Gastroesophageal sphincter (tissue), 4 donors: ENCODE data around the gene TANGO6. TPM values are rescaled to one million over a fixed set of nuclear protein-coding genes. Genes with fewer than 3 reads are reported as not detected.
"Not testable (repeated sequence)": the region's sequence is repeated elsewhere in the genome, so short reads cannot be mapped to it uniquely, and the experiment has no call there.

Experiments
- ATAC-seq: fragments of 150-250 bp; one replicate; pipeline ENCODE4 v1.9.1; 2016; ENCODE audit warnings: mild to moderate bottlenecking, moderate library complexity
- H3K27ac ChIP-seq, 4 donors: fragments of 200-600 bp; sonication (generic) in 3 of 4; 1 replicate in 3 of 4; 2 replicates in 1 of 4; pipeline ENCODE4 v1.5.1; 2016 to 2019
- H3K27me3 ChIP-seq: fragments of 200-600 bp; sonication (generic); one replicate; pipeline ENCODE4 v1.5.1; 2019
- H3K36me3 ChIP-seq, 2 donors: fragments of 200-600 bp; sonication (generic); one replicate each; pipeline ENCODE4 v1.5.1; 2019; ENCODE audit warnings: control low read depth in 1 of 2
- H3K4me1 ChIP-seq, 3 donors: fragments of 200-600 bp; sonication (generic); 1 replicate in 2 of 3; 2 replicates in 1 of 3; pipeline ENCODE4 v1.5.1; 2016 to 2019; ENCODE audit warnings: control low read depth in 2 of 3
- H3K4me3 ChIP-seq, 2 donors: fragments of 200-600 bp; sonication (generic); one replicate each; pipeline ENCODE4 v1.5.1; 2019; ENCODE audit warnings: mild to moderate bottlenecking in 1 of 2, moderate library complexity in 1 of 2
- H3K9me3 ChIP-seq, 3 donors: fragments of 200-600 bp; sonication (generic); one replicate each; pipeline ENCODE4 v1.5.1; 2017 to 2019; ENCODE audit warnings: control low read depth in 2 of 3
- EP300 ChIP-seq: sonication (generic); formaldehyde crosslinking; IDR thresholded peaks from one replicate; pipeline ENCODE4 v1.6.1; 2017; ENCODE audit warnings: antibody characterized with exemption, mild to moderate bottlenecking
- POLR2A ChIP-seq, 2 donors: fragments of 450-650 bp; IDR thresholded peaks; one replicate each; pipeline ENCODE4 v1.6.1; 2017; ENCODE audit warnings: antibody characterized with exemption in 2 of 2, mild to moderate bottlenecking in 2 of 2, moderate library complexity in 1 of 2
- POLR2AphosphoS5 ChIP-seq: sonication (generic); formaldehyde crosslinking; IDR thresholded peaks from one replicate; pipeline ENCODE4 v1.6.1; 2017; ENCODE audit warnings: antibody characterized with exemption
- WGBS, 2 donors: methylation state at CpG; one replicate each; pipeline ENCODE4 v1.1.5; 2018; ENCODE audit warnings: low coverage in 1 of 2; 5-methylcytosine and 5-hydroxymethylcytosine counted together
- total RNA-seq, 4 donors: library from RNA; depleted of rRNA; stranded (reverse); fragments of >200 nt; gene quantifications; one replicate each; pipeline ENCODE4 v1.1.0, GENCODE V29; 2016
- TF ChIP-seq, protein P1 (sequence below), 4 experiments: fragments of 200-600 bp in 2 of 4; fragments of 450-650 bp in 2 of 4; sonication (generic) in 1 of 4; IDR thresholded peaks; one replicate each; pipeline ENCODE4 v1.5.1; 2017 to 2019; ENCODE audit warnings: antibody characterized with exemption in 4 of 4, mild to moderate bottlenecking in 2 of 4, moderate library complexity in 2 of 4

Gene TANGO6
- total RNA-seq, 4 donors from 2014 or later, result 19.5 to 29.7 (median 21.0) TPM

DNA sequence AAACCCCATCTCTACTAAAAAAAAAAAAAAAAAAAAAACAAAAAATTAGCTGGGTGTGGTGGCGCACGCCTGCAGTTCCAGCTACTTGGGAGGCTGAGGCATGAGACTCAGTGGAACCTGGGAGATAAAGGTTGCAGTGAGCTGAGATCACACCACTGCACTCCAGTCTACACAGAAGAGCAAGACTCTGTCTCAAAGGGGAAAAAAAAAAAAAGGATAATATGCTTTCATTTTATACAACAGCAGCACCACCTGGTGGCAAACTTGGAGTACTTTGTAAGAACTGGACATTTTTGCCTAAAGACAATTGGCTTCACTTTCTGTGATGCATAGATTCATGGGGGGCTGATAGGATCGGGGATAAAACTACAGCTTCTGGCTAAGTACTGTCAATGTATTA lies 280.6 kb downstream of the TANGO6 start:
- 75 to 77% methylated on average over 3 of the region's 3 CpGs for WGBS, 2 donors
- H3K27ac ChIP-seq, result no peak overlapping the region
- no peak for TF ChIP-seq POLR2A (IDR thresholded peaks at IDR 0.05)
- TF ChIP-seq, protein P1, sequence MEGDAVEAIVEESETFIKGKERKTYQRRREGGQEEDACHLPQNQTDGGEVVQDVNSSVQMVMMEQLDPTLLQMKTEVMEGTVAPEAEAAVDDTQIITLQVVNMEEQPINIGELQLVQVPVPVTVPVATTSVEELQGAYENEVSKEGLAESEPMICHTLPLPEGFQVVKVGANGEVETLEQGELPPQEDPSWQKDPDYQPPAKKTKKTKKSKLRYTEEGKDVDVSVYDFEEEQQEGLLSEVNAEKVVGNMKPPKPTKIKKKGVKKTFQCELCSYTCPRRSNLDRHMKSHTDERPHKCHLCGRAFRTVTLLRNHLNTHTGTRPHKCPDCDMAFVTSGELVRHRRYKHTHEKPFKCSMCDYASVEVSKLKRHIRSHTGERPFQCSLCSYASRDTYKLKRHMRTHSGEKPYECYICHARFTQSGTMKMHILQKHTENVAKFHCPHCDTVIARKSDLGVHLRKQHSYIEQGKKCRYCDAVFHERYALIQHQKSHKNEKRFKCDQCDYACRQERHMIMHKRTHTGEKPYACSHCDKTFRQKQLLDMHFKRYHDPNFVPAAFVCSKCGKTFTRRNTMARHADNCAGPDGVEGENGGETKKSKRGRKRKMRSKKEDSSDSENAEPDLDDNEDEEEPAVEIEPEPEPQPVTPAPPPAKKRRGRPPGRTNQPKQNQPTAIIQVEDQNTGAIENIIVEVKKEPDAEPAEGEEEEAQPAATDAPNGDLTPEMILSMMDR (IDR thresholded peaks at IDR 0.05), result peak; percentile 49 to 78 (median 73)
- H3K36me3 ChIP-seq, result peaks cover 0 to 43% of the 10 kb centered on the region in 2 donors
- no peaks in the 10 kb centered on the region for H3K9me3 ChIP-seq
- peaks cover 0 to 22% (median 3%) of the 10 kb centered on the region in 3 donors for H3K4me1 ChIP-seq
- no peak overlapping the region for H3K4me3 ChIP-seq
- no peaks in the 10 kb centered on the region for H3K27me3 ChIP-seq
- no peak for ATAC-seq

DNA sequence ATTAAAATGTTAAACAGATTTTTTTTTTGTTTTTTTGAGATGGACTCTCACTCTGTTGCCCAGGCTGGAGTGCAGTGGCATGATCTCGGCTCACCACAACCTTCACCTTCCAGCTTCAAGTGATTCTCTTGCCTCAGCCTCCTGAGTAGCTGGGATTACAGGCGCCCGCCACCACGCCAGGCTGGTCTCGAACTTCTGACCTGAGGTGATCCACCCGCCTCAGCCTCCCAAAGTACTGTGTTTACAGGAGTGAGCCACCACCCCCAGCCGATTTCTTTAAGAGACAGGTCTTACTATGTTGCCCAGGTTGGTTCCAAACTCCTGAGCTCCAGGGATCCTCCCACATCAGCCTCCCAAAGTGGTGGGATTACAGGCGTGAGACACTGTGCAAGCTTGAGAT lies 281.1 kb downstream of the TANGO6 start:
- peaks cover 0 to 20% (median 3%) of the 10 kb centered on the region in 3 donors for H3K4me1 ChIP-seq
- WGBS, 2 donors, result 77% methylated on average over 3 of the region's 8 CpGs; no CpG with 5 or more reads in 1 of the 2 donors
- not testable (repeated sequence) for H3K4me3 ChIP-seq, H3K27ac ChIP-seq, ATAC-seq, H3K9me3 ChIP-seq, H3K27me3 ChIP-seq
- H3K36me3 ChIP-seq, result peaks cover 0 to 41% of the 10 kb centered on the region in 2 donors

DNA sequence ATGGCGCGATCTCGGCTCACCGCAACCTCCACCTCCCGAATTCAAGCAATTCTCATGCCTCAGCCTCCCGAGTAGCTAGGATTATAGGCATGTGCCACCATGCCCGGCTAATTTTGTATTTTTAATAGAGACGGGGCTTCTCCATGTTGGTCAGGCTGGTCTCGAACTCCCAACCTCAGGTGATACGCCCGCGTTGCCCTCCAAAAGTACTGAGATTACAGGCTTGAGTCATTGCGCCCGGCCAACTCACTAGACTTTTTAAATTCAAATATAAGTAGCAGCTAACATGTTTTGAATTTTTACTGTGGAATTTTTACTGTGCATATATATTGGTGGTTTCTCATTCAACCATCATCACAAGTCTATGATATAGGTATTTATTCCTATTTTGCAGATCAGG lies 281.6 kb downstream of the TANGO6 start:
- not testable (repeated sequence) for H3K4me3 ChIP-seq, H3K27ac ChIP-seq, ATAC-seq, H3K9me3 ChIP-seq, H3K27me3 ChIP-seq
- 84 to 90% methylated on average over 9 to 12 of the region's 14 CpGs for WGBS, 2 donors
- Histone ChIP-seq H3K4me1 (peaks cover 0 to 25% (median 3%) of the 10 kb centered on the region in 3 donors), H3K36me3 (peaks cover 0 to 36% of the 10 kb centered on the region in 2 donors)

DNA sequence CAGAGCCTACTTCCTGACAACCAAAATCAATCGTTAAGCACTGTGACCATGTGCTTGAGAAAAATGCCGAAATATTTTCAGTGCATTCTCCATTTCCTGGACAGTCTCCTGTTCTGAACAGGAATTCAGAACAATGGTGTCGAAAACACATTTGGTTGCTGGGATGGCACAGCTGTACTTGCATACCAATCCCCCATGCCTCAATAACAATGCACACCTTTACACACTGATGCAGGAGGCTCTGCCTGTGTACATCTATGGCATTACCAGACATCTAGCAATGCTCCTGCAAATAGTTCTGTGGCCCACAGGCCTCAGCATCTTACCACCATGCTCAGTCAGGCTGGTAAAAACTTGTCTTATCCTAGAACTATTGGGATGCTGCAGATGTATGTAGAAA lies 282.9 kb downstream of the TANGO6 start:
- Histone ChIP-seq H3K36me3 (peaks cover 0 to 23% of the 10 kb centered on the region in 2 donors), H3K4me3 (no peak overlapping the region), H3K27ac (no peak overlapping the region), H3K4me1 (peaks cover 0 to 38% (median 10%) of the 10 kb centered on the region in 3 donors), H3K27me3 (no peaks in the 10 kb centered on the region), H3K9me3 (no peaks in the 10 kb centered on the region)
- WGBS, 2 donors, result 55 to 58% methylated on average over 2 to 3 of the region's 3 CpGs
- ATAC-seq, result no peak
- TF ChIP-seq POLR2AphosphoS5 (no peak), EP300 (no peak), POLR2A (IDR thresholded peaks at IDR 0.05) (no peak)

DNA sequence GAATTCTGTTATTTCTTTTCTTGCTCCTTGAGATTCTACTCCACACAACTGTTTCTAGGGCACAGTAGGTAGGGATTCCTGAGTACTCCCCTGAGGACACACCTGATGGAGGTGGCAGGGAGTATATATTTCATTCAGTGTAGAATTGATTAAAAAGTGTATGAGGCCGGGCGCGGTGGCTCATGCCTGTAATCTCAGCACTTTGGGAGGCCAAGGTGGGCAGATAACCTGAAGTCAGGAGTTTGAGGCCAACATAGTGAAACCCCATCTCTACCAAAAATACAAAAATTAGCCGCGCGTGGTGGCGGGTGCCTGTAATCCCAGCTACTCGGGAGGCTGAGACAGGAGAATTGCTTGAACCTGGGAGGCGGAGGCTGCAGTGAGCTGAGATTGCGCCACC lies 283.5 kb downstream of the TANGO6 start:
- not testable (repeated sequence) for ATAC-seq, H3K9me3 ChIP-seq, H3K27me3 ChIP-seq, H3K27ac ChIP-seq, H3K4me3 ChIP-seq
- Histone ChIP-seq H3K4me1 (peaks cover 0 to 42% (median 10%) of the 10 kb centered on the region in 3 donors), H3K36me3 (peaks cover 0 to 18% of the 10 kb centered on the region in 2 donors)
- WGBS, 2 donors, result 93 to 98% methylated on average over 9 to 10 of the region's 10 CpGs

DNA sequence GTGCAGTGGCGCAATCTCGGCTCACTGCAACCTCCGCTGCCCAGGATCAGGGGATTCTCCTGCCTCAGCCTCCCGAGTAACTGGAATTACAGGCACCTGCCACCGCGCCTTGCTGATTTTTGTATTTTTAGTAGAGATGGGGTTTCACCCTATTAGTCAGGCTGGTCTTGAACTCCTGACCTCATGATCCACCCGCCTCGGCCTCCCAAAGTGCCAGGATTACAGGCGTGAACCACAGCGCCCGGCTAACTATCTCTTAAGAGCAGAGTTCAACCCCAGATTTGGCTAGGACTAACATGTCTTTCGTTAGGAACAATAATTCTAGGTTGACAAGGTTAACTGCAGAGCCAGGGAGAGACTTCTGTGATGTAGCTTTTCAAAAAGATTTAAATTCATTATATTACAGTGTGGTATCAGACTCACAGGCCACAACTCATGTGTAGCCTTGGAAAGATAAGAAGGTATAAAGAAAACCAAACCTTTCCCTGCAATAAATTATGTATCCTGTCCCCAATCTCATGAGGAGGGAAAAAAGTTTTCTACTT lies 284.7 kb downstream of the TANGO6 start:
- H3K4me1 ChIP-seq, result peaks cover 0 to 47% (median 11%) of the 10 kb centered on the region in 3 donors
- no peaks in the 10 kb centered on the region for H3K27me3 ChIP-seq
- no peak overlapping the region for H3K27ac ChIP-seq
- no peaks in the 10 kb centered on the region for H3K9me3 ChIP-seq
- no peak for ATAC-seq
- H3K36me3 ChIP-seq, result peaks cover 0 to 14% of the 10 kb centered on the region in 2 donors
- WGBS, 2 donors, result 95 to 100% methylated on average over 3 to 12 of the region's 12 CpGs
- no peak overlapping the region for H3K4me3 ChIP-seq
- TF ChIP-seq, protein P1 (IDR thresholded peaks at IDR 0.05), result no peak
- no peak for TF ChIP-seq POLR2AphosphoS5
- TF ChIP-seq EP300, result no peak
- TF ChIP-seq POLR2A (IDR thresholded peaks at IDR 0.05), result no peak

DNA sequence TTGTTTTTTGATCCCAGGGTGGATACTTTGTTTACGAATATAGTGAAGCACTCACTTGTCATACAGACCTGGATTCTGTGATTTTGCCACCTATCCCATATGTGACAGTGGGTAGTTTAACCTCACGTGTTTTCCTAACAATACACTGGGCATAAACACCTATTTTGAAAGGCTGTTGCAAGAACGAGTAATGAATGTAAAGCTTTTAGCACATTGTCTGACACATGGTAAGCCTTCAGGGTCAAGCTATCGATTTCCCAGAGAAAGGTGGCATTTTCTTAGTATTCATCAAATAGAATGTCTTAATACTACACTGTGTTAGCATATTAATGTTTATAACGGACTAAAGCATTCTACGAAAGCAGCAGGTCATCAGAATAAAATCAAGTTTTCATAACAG lies 287.1 kb downstream of the TANGO6 start:
- no peak for ATAC-seq
- Histone ChIP-seq H3K4me3 (no peak overlapping the region), H3K36me3 (peaks cover 0 to 14% of the 10 kb centered on the region in 2 donors), H3K4me1 (peaks cover 0 to 66% (median 21%) of the 10 kb centered on the region in 3 donors), H3K27me3 (no peaks in the 10 kb centered on the region), H3K27ac (peak overlapping the region in 2 of 4 donors; percentile 95 to 96), H3K9me3 (no peaks in the 10 kb centered on the region)
- 35 to 45% methylated on average over 5 to 6 of the region's 6 CpGs for WGBS, 2 donors
- TF ChIP-seq POLR2A (IDR thresholded peaks at IDR 0.05) (no peak), POLR2AphosphoS5 (no peak), EP300 (no peak)
- TF ChIP-seq, protein P1 (IDR thresholded peaks at IDR 0.05), result no peak
